ENCODE results near the gene STX8.

GRCh38 chr17:9309216-9309615 is 266.4 kb downstream of the STX8 start:
- TF ChIP-seq CTCF (IDR thresholded peaks at IDR 0.05) = no peak
- TF ChIP-seq POLR2AphosphoS5 (IDR thresholded peaks at IDR 0.05; ENCODE audit: low read depth, low read length) = no peak
- TF ChIP-seq REST (IDR thresholded peaks at IDR 0.05; ENCODE audit: insufficient read depth in 1 of 2, low read depth in 2 of 2, low read length in 1 of 2) = no peak
